HepG2 (cell line): Measurements from ENCODE around the gene FUT6. TPM values are rescaled to one million over a fixed set of nuclear protein-coding genes. Genes with fewer than 3 reads are reported as not detected.

Source experiments
- ARNT2 ChIP-seq: sonication (generic); formaldehyde crosslinking; IDR thresholded peaks from 2 replicates; pipeline ENCODE4 v1.8.0; 2022; ENCODE audit warnings: mild to moderate bottlenecking, low read depth, missing genetic modification reagents, moderate library complexity
- CEBPB ChIP-seq: IDR thresholded peaks from 2 replicates; pipeline ENCODE4 v1.6.1; 2011; ENCODE audit warnings: low read depth, low read length, improper control_type of control experiment, borderline replicate concordance
- CREB1 ChIP-seq, 2 experiments: fragments of 450-650 bp in 1 of 2; IDR thresholded peaks; 2 replicates each; pipeline ENCODE4 v1.6.1; 2016 to 2017; ENCODE audit warnings: control low read depth in 1 of 2, mild to moderate bottlenecking in 1 of 2, missing compliant biosample characterization in 1 of 2, missing genetic modification characterization in 1 of 2
- KAT7 ChIP-seq: IDR thresholded peaks from 2 replicates; pipeline ENCODE4 v1.6.1; 2018; ENCODE audit warnings: borderline replicate concordance, missing compliant biosample characterization
- MBNL3 ChIP-seq: fragments of 250-450 bp; sonication (Bioruptor Pico); conservative IDR thresholded peaks from 2 replicates; pipeline ENCODE4 v1.8.0; 2022; ENCODE audit warnings: mild to moderate bottlenecking, inconsistent platforms
- MZF1 ChIP-seq: sonication (generic); formaldehyde crosslinking; IDR thresholded peaks from 2 replicates; pipeline ENCODE4 v1.8.1; 2023; ENCODE audit warnings: mild to moderate bottlenecking, missing genetic modification reagents, borderline replicate concordance
- REXO4 ChIP-seq: sonication (generic); formaldehyde crosslinking; IDR thresholded peaks from 2 replicates; pipeline ENCODE4 v1.8.0; 2022; ENCODE audit warnings: missing genetic modification reagents, mild to moderate bottlenecking, borderline replicate concordance
- SOX13 ChIP-seq, 3 experiments: fragments of 450-650 bp in 1 of 3; sonication (generic) in 1 of 3; formaldehyde crosslinking in 1 of 3; IDR thresholded peaks in 2 of 3; conservative IDR thresholded peaks in 1 of 3; 2 replicates each; pipeline versions ENCODE4 v1.5.0 to v1.6.1; 2016 to 2020; ENCODE audit warnings: antibody characterized with exemption in 1 of 3, mild to moderate bottlenecking in 1 of 3, missing compliant biosample characterization in 1 of 3, missing genetic modification reagents in 1 of 3, moderate library complexity in 1 of 3
- SP2 ChIP-seq: sonication (generic); formaldehyde crosslinking; IDR thresholded peaks from 2 replicates; pipeline ENCODE4 v1.5.1; 2020; ENCODE audit warnings: mild to moderate bottlenecking, missing genetic modification reagents
- ZC3H13 ChIP-seq: sonication (generic); formaldehyde crosslinking; IDR thresholded peaks from 2 replicates; pipeline ENCODE4 v1.8.1; 2023; ENCODE audit warnings: mild to moderate bottlenecking, missing genetic modification reagents, moderate library complexity
- ZNF3 ChIP-seq: IDR thresholded peaks from 2 replicates; pipeline ENCODE4 v1.7.0; 2017; ENCODE audit warnings: inconsistent platforms
- ZNF318 ChIP-seq: sonication (generic); formaldehyde crosslinking; IDR thresholded peaks from 2 replicates; pipeline ENCODE4 v1.4.0; 2020; ENCODE audit warnings: mild to moderate bottlenecking, missing genetic modification reagents
- ZNF572 ChIP-seq: sonication (generic); formaldehyde crosslinking; IDR thresholded peaks from 2 replicates; pipeline ENCODE4 v1.5.1; 2020; ENCODE audit warnings: mild to moderate bottlenecking, missing genetic modification reagents
- ZNF777 ChIP-seq: sonication (generic); formaldehyde crosslinking; IDR thresholded peaks from 2 replicates; pipeline ENCODE4 v1.4.0; 2020; ENCODE audit warnings: missing genetic modification reagents
- polyA plus RNA-seq, 8 experiments: library from polyadenylated mRNA; depleted of rRNA in 3 of 8; stranded (reverse) in 7 of 8; unstranded in 1 of 8; fragments of >200 nt; fragmentation: Illumina TruSeq in 4 of 8; extraction: Trizol in 4 of 8; gene quantifications; 2 replicates each; pipeline versions ENCODE4 v1.2.1 to v1.2.3, GENCODE V29; 2011 to 2016; ENCODE audit warnings: low read depth in 4 of 8, missing spikeins in 1 of 8, mixed read lengths in 1 of 8; ENCODE audit not compliant: insufficient read depth in 1 of 8
- total RNA-seq, 5 experiments: library from RNA; depleted of rRNA; stranded (reverse); fragments of >200 nt; fragmentation: Illumina TruSeq; extraction: Trizol; gene quantifications; 2 replicates each; pipeline ENCODE4 v1.2.3, GENCODE V29; 2016; ENCODE audit warnings: low read depth in 1 of 5
- TF ChIP-seq, protein P1 (sequence below): sonication (generic); formaldehyde crosslinking; IDR thresholded peaks from 2 replicates; pipeline ENCODE4 v1.4.0; 2020; ENCODE audit warnings: missing genetic modification reagents
- TF ChIP-seq, protein P2 (sequence below): sonication (generic); formaldehyde crosslinking; conservative IDR thresholded peaks from 2 replicates; pipeline ENCODE4 v1.4.0; 2020; ENCODE audit warnings: missing genetic modification reagents

Gene FUT6
- total and polyA plus RNA-seq, 2 of the 13 experiments (the other 11 are each of a cell fraction or from before 2014, with no cell fraction given), result 8.2 to 27.7 TPM

DNA sequence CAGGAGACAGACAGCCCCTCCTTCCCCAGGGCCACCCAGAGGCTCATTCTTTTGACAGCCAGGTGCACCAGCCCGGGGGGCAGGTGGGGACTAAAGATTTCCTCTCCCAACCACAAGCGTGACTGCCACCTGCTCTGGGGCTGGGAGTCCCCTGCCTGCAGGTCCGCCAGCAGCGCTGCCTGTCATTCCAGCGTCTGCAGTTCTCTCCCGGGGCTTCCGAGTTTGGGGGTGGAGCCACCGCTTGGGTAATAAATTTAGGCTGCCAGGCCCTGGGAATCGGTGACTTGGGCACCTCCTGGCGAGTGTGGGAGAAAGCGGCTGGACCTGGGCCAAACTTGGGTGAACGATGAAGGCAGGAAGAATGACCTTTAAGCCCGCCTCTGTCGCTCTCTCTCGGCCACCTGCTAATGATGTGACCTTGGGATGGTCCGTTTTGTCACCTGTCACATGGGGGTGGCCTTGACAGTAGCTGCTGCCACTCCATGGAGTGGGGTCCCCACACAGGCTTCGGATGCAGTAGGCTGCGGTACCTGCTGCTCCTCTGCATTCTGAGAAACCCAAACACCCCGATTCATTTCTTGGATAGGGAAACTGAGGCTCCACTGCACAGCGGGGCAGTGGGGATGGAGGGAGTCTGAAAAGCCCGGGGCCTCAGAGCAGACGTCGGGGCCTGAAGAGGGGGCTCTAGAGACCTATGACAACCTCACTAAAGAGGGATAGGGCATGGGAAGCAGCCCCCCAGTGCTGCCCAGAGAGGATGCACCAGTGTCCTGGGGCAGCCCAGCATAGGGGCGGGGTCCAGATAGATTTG, 12.8 kb downstream of the FUT6 start (continued):
- TF ChIP-seq ZNF3 (no peak), ZNF318 (0 out of 2 replicates have a peak, but pooled peaks have one; percentile 16), MZF1 (CRISPR knock-in tag) (0 out of 2 replicates have a peak, but pooled peaks have one; percentile 18), ARNT2 (CRISPR knock-in tag) (no peak), ZC3H13 (CRISPR knock-in tag) (peak; percentile 66), CREB1 (IDR thresholded peaks at IDR 0.05) (no peak), CREB1 (CRISPR knock-in tag; IDR thresholded peaks at IDR 0.05) (no peak; the same call in 1 of the 2 replicates), KAT7 (CRISPR knock-in tag) (no peak), SP2 (CRISPR knock-in tag) (no peak), SOX13 (IDR thresholded peaks at IDR 0.05) (no peak), SOX13 (CRISPR knock-in tag; conservative IDR thresholded peaks at IDR 0.05 in 1 of 2, IDR thresholded peaks at IDR 0.05 in 1 of 2) (no peak), ZNF777 (CRISPR knock-in tag) (peak; percentile 40; the same call in 1 of the 2 replicates), CEBPB (peak; percentile 41; the same call in 1 of the 2 replicates), MBNL3 (CRISPR knock-in tag) (no peak), REXO4 (no peak), ZNF572 (no peak)
- TF ChIP-seq, protein P1, sequence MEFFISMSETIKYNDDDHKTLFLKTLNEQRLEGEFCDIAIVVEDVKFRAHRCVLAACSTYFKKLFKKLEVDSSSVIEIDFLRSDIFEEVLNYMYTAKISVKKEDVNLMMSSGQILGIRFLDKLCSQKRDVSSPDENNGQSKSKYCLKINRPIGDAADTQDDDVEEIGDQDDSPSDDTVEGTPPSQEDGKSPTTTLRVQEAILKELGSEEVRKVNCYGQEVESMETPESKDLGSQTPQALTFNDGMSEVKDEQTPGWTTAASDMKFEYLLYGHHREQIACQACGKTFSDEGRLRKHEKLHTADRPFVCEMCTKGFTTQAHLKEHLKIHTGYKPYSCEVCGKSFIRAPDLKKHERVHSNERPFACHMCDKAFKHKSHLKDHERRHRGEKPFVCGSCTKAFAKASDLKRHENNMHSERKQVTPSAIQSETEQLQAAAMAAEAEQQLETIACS (CRISPR knock-in tag), result 0 out of 2 replicates have a peak, but pooled peaks have one; percentile 47
- TF ChIP-seq, protein P2, sequence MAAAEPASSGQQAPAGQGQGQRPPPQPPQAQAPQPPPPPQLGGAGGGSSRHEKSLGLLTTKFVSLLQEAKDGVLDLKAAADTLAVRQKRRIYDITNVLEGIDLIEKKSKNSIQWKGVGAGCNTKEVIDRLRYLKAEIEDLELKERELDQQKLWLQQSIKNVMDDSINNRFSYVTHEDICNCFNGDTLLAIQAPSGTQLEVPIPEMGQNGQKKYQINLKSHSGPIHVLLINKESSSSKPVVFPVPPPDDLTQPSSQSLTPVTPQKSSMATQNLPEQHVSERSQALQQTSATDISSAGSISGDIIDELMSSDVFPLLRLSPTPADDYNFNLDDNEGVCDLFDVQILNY (CRISPR knock-in tag), result no peak
